Osteocyte (in vitro differentiated cells): ENCODE measurements around the gene OARD1. TPM values are rescaled to one million over a fixed set of nuclear protein-coding genes. Genes with fewer than 3 reads are reported as not detected.
"Not testable (repeated sequence)": the region's sequence is repeated elsewhere in the genome, so short reads cannot be mapped to it uniquely, and the experiment has no call there.

Source experiments
- DNase-seq: peaks from one replicate; pipeline ENCODE4 v3.0.0; 2021; ENCODE audit warnings: mixed read lengths; ENCODE audit not compliant: unreplicated experiment; ENCODE audit errors: extremely low spot score
- H3K27ac Mint-ChIP-seq: one replicate; pipeline ENCODE4 v1.8.0; 2021; ENCODE audit warnings: mild to moderate bottlenecking, mixed read lengths; ENCODE audit not compliant: unreplicated experiment
- H3K27me3 Mint-ChIP-seq: one replicate; pipeline ENCODE4 v1.8.0; 2021; ENCODE audit warnings: mixed read lengths; ENCODE audit not compliant: unreplicated experiment
- H3K36me3 Mint-ChIP-seq: one replicate; pipeline ENCODE4 v1.8.0; 2021; ENCODE audit warnings: mixed read lengths; ENCODE audit not compliant: unreplicated experiment
- H3K4me1 Mint-ChIP-seq: one replicate; pipeline ENCODE4 v1.8.0; 2021; ENCODE audit warnings: mixed read lengths; ENCODE audit not compliant: unreplicated experiment
- H3K4me3 Mint-ChIP-seq: one replicate; pipeline ENCODE4 v1.8.0; 2021; ENCODE audit warnings: mild to moderate bottlenecking, moderate library complexity, mixed read lengths; ENCODE audit not compliant: unreplicated experiment
- H3K9me3 Mint-ChIP-seq: one replicate; pipeline ENCODE4 v1.8.0; 2021; ENCODE audit warnings: mixed read lengths; ENCODE audit not compliant: unreplicated experiment
- long read RNA-seq: library from polyadenylated mRNA; unstranded; transcript quantifications from one replicate; pipeline ENCODE4 v2.0.0, GENCODE V29; 2021
- total RNA-seq: library from RNA; stranded (reverse); gene quantifications from 2 replicates; pipeline ENCODE4 v1.2.1, GENCODE V29; 2021
- TF ChIP-seq, protein P1 (sequence below): fragments of 200-600 bp; sonication (generic); IDR thresholded peaks from 2 replicates; pipeline ENCODE4 v1.5.0; 2021; ENCODE audit warnings: antibody characterized with exemption, mild to moderate bottlenecking, moderate library complexity

The OARD1 gene, protein sequence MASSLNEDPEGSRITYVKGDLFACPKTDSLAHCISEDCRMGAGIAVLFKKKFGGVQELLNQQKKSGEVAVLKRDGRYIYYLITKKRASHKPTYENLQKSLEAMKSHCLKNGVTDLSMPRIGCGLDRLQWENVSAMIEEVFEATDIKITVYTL
- 14.7 and 17.2 TPM in 2 replicates for total RNA-seq
- long read RNA-seq, transcript OARD1-202 (6 exons, 1,337 nt) = minor isoform, 21 of 71 reads
- long read RNA-seq, transcript OARD1-210 (6 exons, 3,330 nt) = major isoform, 26 of 71 reads
- long read RNA-seq, partial matches to known transcripts = 5 of 71 reads
- long read RNA-seq, other reads (novel, unspliced or antisense) = 11 of 71 reads

- TF ChIP-seq, protein P1, sequence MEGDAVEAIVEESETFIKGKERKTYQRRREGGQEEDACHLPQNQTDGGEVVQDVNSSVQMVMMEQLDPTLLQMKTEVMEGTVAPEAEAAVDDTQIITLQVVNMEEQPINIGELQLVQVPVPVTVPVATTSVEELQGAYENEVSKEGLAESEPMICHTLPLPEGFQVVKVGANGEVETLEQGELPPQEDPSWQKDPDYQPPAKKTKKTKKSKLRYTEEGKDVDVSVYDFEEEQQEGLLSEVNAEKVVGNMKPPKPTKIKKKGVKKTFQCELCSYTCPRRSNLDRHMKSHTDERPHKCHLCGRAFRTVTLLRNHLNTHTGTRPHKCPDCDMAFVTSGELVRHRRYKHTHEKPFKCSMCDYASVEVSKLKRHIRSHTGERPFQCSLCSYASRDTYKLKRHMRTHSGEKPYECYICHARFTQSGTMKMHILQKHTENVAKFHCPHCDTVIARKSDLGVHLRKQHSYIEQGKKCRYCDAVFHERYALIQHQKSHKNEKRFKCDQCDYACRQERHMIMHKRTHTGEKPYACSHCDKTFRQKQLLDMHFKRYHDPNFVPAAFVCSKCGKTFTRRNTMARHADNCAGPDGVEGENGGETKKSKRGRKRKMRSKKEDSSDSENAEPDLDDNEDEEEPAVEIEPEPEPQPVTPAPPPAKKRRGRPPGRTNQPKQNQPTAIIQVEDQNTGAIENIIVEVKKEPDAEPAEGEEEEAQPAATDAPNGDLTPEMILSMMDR = no peak
- DNase-seq = peak; percentile 100
- Mint-ChIP-seq H3K27me3 (no peaks in the 10 kb centered on the region), H3K27ac (peak within 1 kb of the TSS; percentile 99), H3K4me1 (peaks cover 27% of the 10 kb centered on the region), H3K36me3 (no peaks in the 10 kb centered on the region), H3K9me3 (no peaks in the 10 kb centered on the region), H3K4me3 (peak within 1 kb of the TSS; percentile 91)
These were observed at the start of gene OARD1 for GRCh38 chr6:41071923-41072835. TSS of gene OARD1 (minus strand) at chr6:41072356. CDS start at chr6:41071634, 722 bp downstream.

GRCh38 chr6:41120058-41120457 lies 47.9 kb upstream of the OARD1 start:
- TF ChIP-seq, protein P1 = no peak

GRCh38 chr6:41119508-41119907 lies 47.4 kb upstream of the OARD1 start:
- TF ChIP-seq, protein P1 = no peak
- peaks cover 3% of the 10 kb centered on the region for H3K4me1 Mint-ChIP-seq

More at GRCh38 chr6:41120058-41120457, 47.9 kb upstream of the OARD1 start:
- Mint-ChIP-seq H3K27me3 (no peaks in the 10 kb centered on the region), H3K4me1 (peaks cover 3% of the 10 kb centered on the region), H3K9me3 (no peaks in the 10 kb centered on the region), H3K4me3 (no peak overlapping the region), H3K36me3 (peaks cover 23% of the 10 kb centered on the region), H3K27ac (no peak overlapping the region)
- no peak for DNase-seq

DNA sequence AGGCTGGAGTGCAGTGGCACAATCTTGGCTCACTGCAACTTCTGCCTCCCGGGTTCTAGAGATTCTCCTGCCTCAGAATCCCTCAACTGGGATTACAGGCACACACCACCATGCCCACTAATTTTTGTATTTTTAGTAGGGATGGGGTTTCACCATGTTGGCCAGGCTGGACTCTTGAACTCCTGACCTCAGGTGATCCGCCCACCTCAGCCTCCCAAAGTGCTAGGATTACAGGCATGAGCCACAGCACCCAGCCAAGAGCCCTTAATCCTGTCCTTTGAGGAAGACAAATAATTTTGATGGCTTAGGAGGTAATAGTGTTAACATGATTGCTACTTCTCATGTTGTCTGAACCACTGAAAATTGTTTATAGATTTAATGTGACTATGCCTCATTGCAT lies 42.9 kb upstream of the OARD1 start:
- not testable (repeated sequence) for H3K4me3 Mint-ChIP-seq, H3K4me1 Mint-ChIP-seq, DNase-seq, H3K9me3 Mint-ChIP-seq, H3K27me3 Mint-ChIP-seq, H3K27ac Mint-ChIP-seq, H3K36me3 Mint-ChIP-seq

More at GRCh38 chr6:41119508-41119907, 47.4 kb upstream of the OARD1 start:
- Mint-ChIP-seq H3K27ac (no peak overlapping the region), H3K36me3 (peaks cover 19% of the 10 kb centered on the region), H3K9me3 (no peaks in the 10 kb centered on the region), H3K4me3 (no peak overlapping the region), H3K27me3 (no peaks in the 10 kb centered on the region)
- no peak for DNase-seq

- H3K36me3 Mint-ChIP-seq = peaks cover 3% of the 10 kb centered on the region
- no peaks in the 10 kb centered on the region for H3K4me1 Mint-ChIP-seq
- H3K27me3 Mint-ChIP-seq = no peaks in the 10 kb centered on the region
- no peak for DNase-seq
- H3K9me3 Mint-ChIP-seq = no peaks in the 10 kb centered on the region
- TF ChIP-seq, protein P1 = no peak
- no peak overlapping the region for H3K4me3 Mint-ChIP-seq
- no peak overlapping the region for H3K27ac Mint-ChIP-seq
These were observed 38.9 kb upstream of the OARD1 start for GRCh38 chr6:41111017-41111416.
